Esophagus muscularis mucosa (tissue), 4 donors: ENCODE measurements around the gene WFDC11.

Experiments
- CTCF ChIP-seq, 3 experiments: fragments of 200-600 bp in 2 of 3; fragments of 450-650 bp in 1 of 3; sonication (generic) in 2 of 3; IDR thresholded peaks; one replicate each; pipeline ENCODE4 v1.5.1; 2017 to 2019; ENCODE audit warnings: antibody characterized with exemption in 3 of 3, mild to moderate bottlenecking in 2 of 3, moderate library complexity in 1 of 3
- EP300 ChIP-seq: sonication (generic); formaldehyde crosslinking; IDR thresholded peaks from one replicate; pipeline ENCODE4 v1.6.1; 2017; ENCODE audit warnings: antibody characterized with exemption
- POLR2A ChIP-seq: fragments of 450-650 bp; IDR thresholded peaks from one replicate; pipeline ENCODE4 v1.6.1; 2017; ENCODE audit warnings: antibody characterized with exemption, moderate library complexity, mild to moderate bottlenecking, low read depth

- TF ChIP-seq EP300 (no peak), CTCF (IDR thresholded peaks at IDR 0.05) (no peak), POLR2A (no peak)
These were observed 30.4 kb downstream of the WFDC11 start for GRCh38 chr20:45639687-45640086.
